HCT116 (cell line): ENCODE data around the gene NDUFAF2. TPM values are rescaled to one million over a fixed set of nuclear protein-coding genes. Genes with fewer than 3 reads are reported as not detected.

Experiments used
- ATAC-seq: fragments of 200-7000 bp; cut with Tn5 transposase; 2 replicates; pipeline ENCODE4 v1.9.1; 2020; ENCODE audit warnings: mild to moderate bottlenecking, moderate library complexity
- BruUV-seq: library from RNA; stranded (reverse); fragments of 400-500 nt; replicated peaks from 2 replicates; lab custom pipeline; 2021; lab: Mats Ljungman, UMichigan
- CTCF ChIA-PET: fragments of 300-600 bp; sonication (Branson Sonifier 250); formaldehyde crosslinking; loops from one replicate; lab custom pipeline; 2021; ENCODE audit warnings: antibody characterized with exemption; lab: Charles Lee
- POLR2A ChIA-PET: fragments of 300-600, 350-600 bp; sonication (Branson Sonifier 250); formaldehyde crosslinking; loops from one replicate; lab custom pipeline; 2021; ENCODE audit warnings: antibody characterized with exemption; lab: Charles Lee
- RAD21 ChIA-PET, 2 experiments: fragments of 300-600 bp; sonication (Branson Sonifier 250); formaldehyde crosslinking; loops; one replicate each; lab custom pipeline; 2023; ENCODE audit warnings: low total read pairs in 2 of 2; ENCODE audit not compliant: uncharacterized antibody in 2 of 2, unreplicated experiment in 2 of 2, low non-redundant PET in 1 of 2; lab: Charles Lee
- DNase-seq: peaks from one replicate; pipeline ENCODE4 v3.0.0-alpha.2; 2010; ENCODE audit warnings: low read depth, low spot score
- H2AFZ ChIP-seq: fragments of 200-600 bp; shearing (Covaris generic), sonication (generic); 2 replicates; pipeline ENCODE4 v1.6.1; 2017; ENCODE audit warnings: low read depth, mixed run types, mixed read lengths, antibody characterized with exemption, low read length; ENCODE audit not compliant: poor library complexity, severe bottlenecking
- H3K27ac ChIP-seq: 2 replicates; pipeline ENCODE4 v1.5.1; 2012; ENCODE audit warnings: low read depth, low read length
- H3K27me3 ChIP-seq: fragments of 200-600 bp; sonication (generic); 2 replicates; pipeline ENCODE4 v1.6.1; 2016; ENCODE audit warnings: mixed run types, low read length, mixed read lengths; ENCODE audit not compliant: insufficient read depth
- H3K36me3 ChIP-seq, 2 experiments: fragments of 200-500 bp in 1 of 2; fragments of 200-600 bp in 1 of 2; sonication (Bioruptor generic) in 1 of 2; sonication (generic) in 1 of 2; 2 replicates each; pipeline versions ENCODE4 v1.5.1 to v1.6.1; 2014 to 2016; ENCODE audit warnings: low read length in 2 of 2, inconsistent platforms in 1 of 2, mixed read lengths in 1 of 2, mixed run types in 1 of 2; ENCODE audit not compliant: insufficient read depth in 2 of 2, control insufficient read depth in 1 of 2
- H3K4me1 ChIP-seq, 2 experiments: fragments of 200-600 bp in 1 of 2; sonication (generic) in 1 of 2; 2 replicates each; pipeline versions ENCODE4 v1.5.1 to v1.6.1; 2012 to 2017; ENCODE audit warnings: low read length in 2 of 2, inconsistent platforms in 1 of 2, mild to moderate bottlenecking in 1 of 2, mixed read lengths in 1 of 2, mixed run types in 1 of 2, moderate library complexity in 1 of 2; ENCODE audit not compliant: insufficient read depth in 2 of 2, control insufficient read depth in 1 of 2
- H3K4me2 ChIP-seq: fragments of 200-600 bp; sonication (generic); 2 replicates; pipeline ENCODE4 v1.6.1; 2017; ENCODE audit warnings: mixed run types, low read length, mixed read lengths
- H3K4me3 ChIP-seq, 2 experiments: fragments of 200-600 bp in 1 of 2; sonication (generic) in 1 of 2; replicated peaks in 1 of 2; 2 replicates each; pipeline ENCODE4 v1.5.1; 2011 to 2016; ENCODE audit warnings: low read length in 2 of 2, control low read depth in 1 of 2, low read depth in 1 of 2, mild to moderate bottlenecking in 1 of 2, mixed read lengths in 1 of 2, mixed run types in 1 of 2
- H3K79me2 ChIP-seq: fragments of 200-600 bp; sonication (generic); 2 replicates; pipeline ENCODE4 v1.6.1; 2017; ENCODE audit warnings: mild to moderate bottlenecking, mixed run types, low read length, moderate library complexity, mixed read lengths; ENCODE audit not compliant: insufficient read depth
- H3K9ac ChIP-seq: fragments of 200-600 bp; sonication (generic); 2 replicates; pipeline ENCODE4 v1.6.1; 2016; ENCODE audit warnings: low read length, mixed read lengths
- H3K9me2 ChIP-seq: fragments of 200-600 bp; sonication (generic), shearing (Covaris generic); 2 replicates; pipeline ENCODE4 v1.6.1; 2017; ENCODE audit warnings: mixed run types, mild to moderate bottlenecking, moderate library complexity; ENCODE audit not compliant: insufficient read depth
- H3K9me3 ChIP-seq, 2 experiments: fragments of 200-500 bp in 1 of 2; fragments of 200-600 bp in 1 of 2; sonication (Bioruptor generic) in 1 of 2; sonication (generic) in 1 of 2; 2 replicates each; pipeline ENCODE4 v1.6.1; 2014 to 2017; ENCODE audit warnings: low read length in 2 of 2, mixed read lengths in 2 of 2, inconsistent platforms in 1 of 2, low read depth in 1 of 2, mild to moderate bottlenecking in 1 of 2, mixed run types in 1 of 2, moderate library complexity in 1 of 2; ENCODE audit not compliant: control insufficient read depth in 1 of 2, insufficient read depth in 1 of 2
- H4K20me1 ChIP-seq: fragments of 200-600 bp; sonication (generic), shearing (Covaris generic); 2 replicates; pipeline ENCODE4 v1.6.1; 2017; ENCODE audit warnings: mixed run types, mild to moderate bottlenecking, moderate library complexity; ENCODE audit not compliant: insufficient read depth
- ATF3 ChIP-seq: IDR thresholded peaks from 2 replicates; pipeline ENCODE4 v1.6.1; 2012
- CBX3 ChIP-seq: IDR thresholded peaks from 2 replicates; pipeline ENCODE4 v1.6.1; 2012; ENCODE audit warnings: low read depth
- EGR1 ChIP-seq: IDR thresholded peaks from 2 replicates; pipeline ENCODE4 v1.6.1; 2012; ENCODE audit warnings: low read depth
- ELF1 ChIP-seq: IDR thresholded peaks from 2 replicates; pipeline ENCODE4 v1.6.1; 2012; ENCODE audit warnings: low read depth, borderline replicate concordance
- EZH2phosphoT487 ChIP-seq: fragments of 200-600 bp; IDR thresholded peaks from 2 replicates; pipeline ENCODE4 v1.6.1; 2018; ENCODE audit warnings: antibody characterized with exemption, borderline replicate concordance
- FOSL1 ChIP-seq: IDR thresholded peaks from 2 replicates; pipeline ENCODE4 v1.6.1; 2012; ENCODE audit warnings: low read depth
- JUND ChIP-seq: IDR thresholded peaks from 2 replicates; pipeline ENCODE4 v1.6.1; 2012
- MAX ChIP-seq: IDR thresholded peaks from 2 replicates; pipeline ENCODE4 v1.6.1; 2012
- POLR2AphosphoS5 ChIP-seq: IDR thresholded peaks from 2 replicates; pipeline ENCODE4 v1.6.1; 2011; ENCODE audit warnings: mild to moderate bottlenecking, low read depth, low read length, moderate library complexity
- RAD21 ChIP-seq: IDR thresholded peaks from 2 replicates; pipeline ENCODE4 v1.6.1; 2012; ENCODE audit warnings: low read depth, mild to moderate bottlenecking
- REST ChIP-seq: IDR thresholded peaks from 2 replicates; pipeline ENCODE4 v1.6.1; 2012; ENCODE audit warnings: low read depth
- SIN3A ChIP-seq: IDR thresholded peaks from 2 replicates; pipeline ENCODE4 v1.6.1; 2012; ENCODE audit warnings: low read depth
- SP1 ChIP-seq: IDR thresholded peaks from 2 replicates; pipeline ENCODE4 v1.6.1; 2012; ENCODE audit warnings: low read depth
- SRF ChIP-seq: IDR thresholded peaks from 2 replicates; pipeline ENCODE4 v1.6.1; 2012; ENCODE audit warnings: low read depth
- TCF7L2 ChIP-seq: IDR thresholded peaks from 2 replicates; pipeline ENCODE4 v1.7.0; 2011; ENCODE audit warnings: borderline replicate concordance, inconsistent platforms; ENCODE audit not compliant: insufficient read depth, insufficient read length; ENCODE audit errors: extremely low read depth
- YY1 ChIP-seq: IDR thresholded peaks from 2 replicates; pipeline ENCODE4 v1.6.1; 2011; ENCODE audit warnings: low read length, low read depth, moderate library complexity, mild to moderate bottlenecking; ENCODE audit not compliant: insufficient replicate concordance; ENCODE audit errors: extremely low read depth
- ZBTB33 ChIP-seq: IDR thresholded peaks from 2 replicates; pipeline ENCODE4 v1.6.1; 2011; ENCODE audit warnings: mild to moderate bottlenecking, low read length, moderate library complexity; ENCODE audit not compliant: insufficient replicate concordance; ENCODE audit errors: extremely low read depth
- ZFX ChIP-seq: fragments of 450-650 bp; IDR thresholded peaks from 2 replicates; pipeline ENCODE4 v1.6.1; 2017
- ZNF274 ChIP-seq: fragments of 200-500 bp; sonication (Bioruptor generic); IDR thresholded peaks from 2 replicates; pipeline ENCODE4 v1.6.1; 2014; ENCODE audit warnings: mild to moderate bottlenecking, low read depth, low read length, inconsistent platforms
- intact Hi-C: fragments of 100-400 bp; cut with micrococcal nuclease; formaldehyde crosslinking; loops from 2 replicates; pipeline ENCODE4 v1.10.0; 2022
- total RNA-seq: library from RNA; stranded (reverse); gene quantifications from one replicate; pipeline ENCODE4 v1.2.1, GENCODE V29; 2021; ENCODE audit not compliant: unreplicated experiment

NDUFAF2 gene
- total RNA-seq, 1 experiment from 2014 or later, result 36.9 TPM

- Histone ChIP-seq H3K27ac (no peak overlapping the region), H3K9me3 (peaks cover 13 to 15% of the 10 kb centered on the region in 2 experiments; a peak in 2 of 4 replicates), H3K9ac (no peak overlapping the region), H3K79me2 (peaks cover 12% of the 10 kb centered on the region; the same call in 1 of the 2 replicates), H3K4me2 (no peak overlapping the region), H3K4me1 (no peaks in the 10 kb centered on the region), H3K4me3 (no peak overlapping the region), H3K36me3 (0 out of 4 replicates have a peak, but pooled peaks cover 0 to 6% of the 10 kb centered on the region in 2 experiments), H3K27me3 (no peaks in the 10 kb centered on the region), H4K20me1 (no peaks in the 10 kb centered on the region), H2AFZ (no peak overlapping the region), H3K9me2 (no peaks in the 10 kb centered on the region)
- BruUV-seq, result no TSS peak
- POLR2A ChIA-PET, result no interaction called here
- CTCF ChIA-PET, result no interaction called here
- TF ChIP-seq ELF1 (no peak), SIN3A (no peak), EZH2phosphoT487 (no peak), FOSL1 (no peak), EGR1 (no peak), ATF3 (no peak), SP1 (no peak), RAD21 (no peak), ZFX (no peak), REST (no peak), SRF (no peak), POLR2AphosphoS5 (no peak), ZBTB33 (no peak), JUND (no peak), YY1 (no peak), ZNF274 (no peak), TCF7L2 (no peak), CBX3 (no peak), MAX (no peak)
- no peak for ATAC-seq
- no peak for DNase-seq
- intact Hi-C loops, result no loop called here
- RAD21 ChIA-PET, result no interaction called here
Observed at GRCh38 chr5:60993875-60994571, 49.0 kb downstream of the NDUFAF2 start.
